ENCODE measurements around the gene SOX12.

The SOX12 gene

GRCh38 chr20:300345-300990 is 24.9 kb upstream of the SOX12 start:
- Histone ChIP-seq H2BK12ac (ENCODE audit: low read length) (no peak overlapping the region), H3K27me3 (ENCODE audit: insufficient read depth, low read length) (no peaks in the 10 kb centered on the region), H3K14ac (ENCODE audit: low read length) (no peak overlapping the region), H4K8ac (ENCODE audit: low read depth, low read length) (no peak overlapping the region), H3K4ac (ENCODE audit: low read depth, low read length) (no peak overlapping the region), H2AK5ac (ENCODE audit: low read length) (no peak overlapping the region), H3K9ac (ENCODE audit: low read length) (no peak overlapping the region), H4K91ac (ENCODE audit: low read depth, low read length) (no peak overlapping the region), H3K79me2 (ENCODE audit: control insufficient read depth, insufficient read depth, low read length, poor library complexity) (peaks cover 11% of the 10 kb centered on the region), H2BK5ac (ENCODE audit: low read depth, low read length, poor library complexity) (no peak overlapping the region), H3K4me1 (ENCODE audit: control insufficient read depth in 1 of 2, insufficient read depth in 2 of 2, low read length in 2 of 2) (peaks cover 18 to 21% of the 10 kb centered on the region in 2 experiments), H3K18ac (ENCODE audit: low read length) (no peak overlapping the region), H4K12ac (ENCODE audit: low read depth, low read length) (no peak overlapping the region), H2BK120ac (ENCODE audit: insufficient read depth, low read length, poor library complexity) (no peak overlapping the region), H3K9me3 (ENCODE audit: insufficient read depth, low read depth, low read length) (peaks cover 2% of the 10 kb centered on the region), H3K4me3 (ENCODE audit: low read depth, low read length) (no peak overlapping the region), H3K23ac (ENCODE audit: low read length) (no peak overlapping the region), H2AFZ (ENCODE audit: insufficient read depth, low read length, poor library complexity) (no peak overlapping the region), H3K79me1 (ENCODE audit: low read length) (peaks cover 11% of the 10 kb centered on the region), H3K36me3 (ENCODE audit: control insufficient read depth in 1 of 2, insufficient read depth in 2 of 2, low read length in 2 of 2) (no peaks in the 10 kb centered on the region), H3K27ac (ENCODE audit: low read depth, low read length) (no peak overlapping the region), H3K4me2 (ENCODE audit: low read length) (no peak overlapping the region)
- no CpG with 5 or more reads among the region's 10 CpGs for WGBS (ENCODE audit: extremely low coverage, insufficient coverage, insufficient read length)
- no peak for DNase-seq

DNA sequence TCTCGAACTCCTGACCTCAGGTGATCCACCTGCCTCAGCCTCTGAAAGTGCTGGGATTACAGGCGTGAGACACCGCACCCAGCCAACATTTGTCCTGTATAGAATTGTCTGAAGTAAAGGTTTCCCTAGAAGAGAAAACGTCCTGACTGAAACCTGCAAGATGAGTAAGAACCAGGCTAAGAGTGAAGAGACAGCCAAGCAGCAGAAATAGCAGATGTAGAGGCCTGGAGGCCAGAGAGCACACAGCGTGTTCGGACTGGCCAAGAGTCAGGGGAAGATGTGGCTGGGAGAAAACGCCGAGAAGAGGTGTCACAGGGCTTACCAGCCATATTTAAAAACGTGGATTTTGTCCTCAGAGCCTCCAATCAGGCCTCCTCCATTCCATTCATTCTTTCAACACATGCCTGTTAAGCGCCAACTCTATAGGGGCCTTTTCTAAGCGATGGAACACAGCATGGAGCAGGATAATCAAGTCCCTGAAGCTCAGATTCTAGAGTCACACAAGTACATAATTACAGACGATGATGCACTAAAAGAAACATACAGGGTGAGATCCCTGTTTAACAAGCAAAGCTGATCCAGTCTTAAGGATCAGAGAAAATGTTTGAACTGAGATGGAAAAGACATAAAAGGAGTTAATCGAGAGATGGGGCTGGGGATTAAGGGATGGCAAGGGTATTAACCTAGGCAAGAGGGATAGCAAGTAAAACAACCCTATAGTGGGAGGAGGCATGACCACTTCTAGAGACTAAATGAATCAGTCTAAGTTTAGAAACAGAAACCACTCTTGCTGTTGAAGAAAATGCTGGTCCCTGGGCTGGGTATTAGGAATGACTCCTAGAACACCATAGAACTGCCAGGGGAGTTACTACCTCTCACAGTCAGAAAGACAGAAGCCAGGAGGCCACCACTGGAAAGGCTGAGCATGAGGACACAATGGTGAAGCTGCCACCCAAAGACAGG is 23.2 kb upstream of the SOX12 start:
- no peak overlapping the region for H4K12ac ChIP-seq (ENCODE audit: low read depth, low read length)
- H3K27ac ChIP-seq (ENCODE audit: low read depth, low read length): no peak overlapping the region
- no peak overlapping the region for H2AK5ac ChIP-seq (ENCODE audit: low read length)
- H2BK120ac ChIP-seq (ENCODE audit: insufficient read depth, low read length, poor library complexity): no peak overlapping the region
- H3K9me3 ChIP-seq (ENCODE audit: insufficient read depth, low read depth, low read length): peaks cover 2% of the 10 kb centered on the region
- H3K14ac ChIP-seq (ENCODE audit: low read length): no peak overlapping the region
- no peak overlapping the region for H2AFZ ChIP-seq (ENCODE audit: insufficient read depth, low read length, poor library complexity)
- no peak overlapping the region for H2BK12ac ChIP-seq (ENCODE audit: low read length)
- peaks cover 9% of the 10 kb centered on the region for H3K79me1 ChIP-seq (ENCODE audit: low read length)
- H3K79me2 ChIP-seq (ENCODE audit: control insufficient read depth, insufficient read depth, low read length, poor library complexity): peaks cover 11% of the 10 kb centered on the region
- peaks cover 18 to 19% of the 10 kb centered on the region in 2 experiments for H3K4me1 ChIP-seq (ENCODE audit: control insufficient read depth in 1 of 2, insufficient read depth in 2 of 2, low read length in 2 of 2)
- no peak overlapping the region for H3K9ac ChIP-seq (ENCODE audit: low read length)
- H3K36me3 ChIP-seq (ENCODE audit: control insufficient read depth in 1 of 2, insufficient read depth in 2 of 2, low read length in 2 of 2): no peaks in the 10 kb centered on the region
- H3K23ac ChIP-seq (ENCODE audit: low read length): no peak overlapping the region
- peak; percentile 14 to 48 for DNase-seq
- no peak overlapping the region for H4K8ac ChIP-seq (ENCODE audit: low read depth, low read length)
- no peaks in the 10 kb centered on the region for H3K27me3 ChIP-seq (ENCODE audit: insufficient read depth, low read length)
- no peak overlapping the region for H3K4me3 ChIP-seq (ENCODE audit: low read depth, low read length)
- H2BK5ac ChIP-seq (ENCODE audit: low read depth, low read length, poor library complexity): no peak overlapping the region
- no peak overlapping the region for H3K4ac ChIP-seq (ENCODE audit: low read depth, low read length)
- H3K18ac ChIP-seq (ENCODE audit: low read length): no peak overlapping the region
- no peak overlapping the region for H4K91ac ChIP-seq (ENCODE audit: low read depth, low read length)
- WGBS (ENCODE audit: extremely low coverage, insufficient coverage, insufficient read length): no CpG with 5 or more reads among the region's 13 CpGs
- no peak overlapping the region for H3K4me2 ChIP-seq (ENCODE audit: low read length)

GRCh38 chr20:305745-306144 is 19.6 kb upstream of the SOX12 start:
- H3K27ac ChIP-seq (ENCODE audit: low read depth, low read length): no peak overlapping the region
- H3K79me1 ChIP-seq (ENCODE audit: low read length): peaks cover 8% of the 10 kb centered on the region

DNA sequence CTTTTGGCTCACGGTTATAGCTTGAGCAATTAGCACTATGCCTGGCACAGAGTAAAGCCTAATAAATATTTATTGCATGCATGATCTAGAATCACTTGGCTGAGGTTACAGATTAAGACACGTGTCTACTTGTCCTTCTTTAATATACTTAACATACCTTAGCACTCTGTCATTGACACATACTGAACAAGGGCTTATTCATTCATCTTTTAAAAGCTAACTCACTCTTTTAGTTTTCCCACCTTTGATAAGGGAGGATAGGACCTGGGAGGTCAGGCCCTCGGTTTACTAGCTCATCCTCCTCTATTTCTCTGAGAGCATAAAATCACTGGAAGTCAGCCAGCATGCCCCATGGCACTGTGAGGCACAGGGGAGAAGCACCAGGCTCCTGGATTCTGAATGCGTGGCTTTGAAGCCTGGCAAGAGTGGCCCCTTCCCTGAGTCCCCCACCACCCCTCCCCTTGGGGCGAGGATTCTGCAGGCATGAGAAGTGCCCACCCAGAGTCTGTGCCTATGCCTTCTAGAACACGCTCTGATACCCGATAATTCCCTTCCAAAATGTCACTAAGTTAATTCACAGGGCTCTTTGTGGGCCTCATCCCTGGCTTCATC is 16.8 kb upstream of the SOX12 start:
- Histone ChIP-seq H4K91ac (ENCODE audit: low read depth, low read length) (no peak overlapping the region), H3K14ac (ENCODE audit: low read length) (no peak overlapping the region), H3K18ac (ENCODE audit: low read length) (no peak overlapping the region), H3K4me3 (ENCODE audit: low read depth, low read length) (no peak overlapping the region), H3K27ac (ENCODE audit: low read depth, low read length) (no peak overlapping the region), H3K27me3 (ENCODE audit: insufficient read depth, low read length) (no peaks in the 10 kb centered on the region), H3K36me3 (ENCODE audit: control insufficient read depth in 1 of 2, insufficient read depth in 2 of 2, low read length in 2 of 2) (no peaks in the 10 kb centered on the region), H2BK5ac (ENCODE audit: low read depth, low read length, poor library complexity) (no peak overlapping the region), H2BK120ac (ENCODE audit: insufficient read depth, low read length, poor library complexity) (no peak overlapping the region), H3K79me1 (ENCODE audit: low read length) (peaks cover 8% of the 10 kb centered on the region), H3K79me2 (ENCODE audit: control insufficient read depth, insufficient read depth, low read length, poor library complexity) (no peaks in the 10 kb centered on the region), H3K4me2 (ENCODE audit: low read length) (no peak overlapping the region), H4K8ac (ENCODE audit: low read depth, low read length) (no peak overlapping the region), H3K23ac (ENCODE audit: low read length) (no peak overlapping the region), H2AFZ (ENCODE audit: insufficient read depth, low read length, poor library complexity) (no peak overlapping the region), H4K12ac (ENCODE audit: low read depth, low read length) (no peak overlapping the region), H2AK5ac (ENCODE audit: low read length) (no peak overlapping the region), H3K4ac (ENCODE audit: low read depth, low read length) (no peak overlapping the region), H3K9ac (ENCODE audit: low read length) (no peak overlapping the region), H3K9me3 (ENCODE audit: insufficient read depth, low read depth, low read length) (no peaks in the 10 kb centered on the region), H3K4me1 (ENCODE audit: control insufficient read depth in 1 of 2, insufficient read depth in 2 of 2, low read length in 2 of 2) (peaks cover 0 to 6% of the 10 kb centered on the region in 2 experiments), H2BK12ac (ENCODE audit: low read length) (no peak overlapping the region)
- DNase-seq: no peak
- no CpG with 5 or more reads among the region's 7 CpGs for WGBS (ENCODE audit: extremely low coverage, insufficient coverage, insufficient read length)

More at GRCh38 chr20:305745-306144, 19.6 kb upstream of the SOX12 start:
- Histone ChIP-seq H3K9me3 (ENCODE audit: insufficient read depth, low read depth, low read length) (no peaks in the 10 kb centered on the region), H3K23ac (ENCODE audit: low read length) (no peak overlapping the region), H4K8ac (ENCODE audit: low read depth, low read length) (no peak overlapping the region), H3K4me1 (ENCODE audit: control insufficient read depth in 1 of 2, insufficient read depth in 2 of 2, low read length in 2 of 2) (peaks cover 6 to 13% of the 10 kb centered on the region in 2 experiments), H3K79me2 (ENCODE audit: control insufficient read depth, insufficient read depth, low read length, poor library complexity) (no peaks in the 10 kb centered on the region), H2BK5ac (ENCODE audit: low read depth, low read length, poor library complexity) (no peak overlapping the region), H3K36me3 (ENCODE audit: control insufficient read depth in 1 of 2, insufficient read depth in 2 of 2, low read length in 2 of 2) (no peaks in the 10 kb centered on the region), H3K9ac (ENCODE audit: low read length) (no peak overlapping the region), H2BK12ac (ENCODE audit: low read length) (no peak overlapping the region), H3K18ac (ENCODE audit: low read length) (no peak overlapping the region), H4K91ac (ENCODE audit: low read depth, low read length) (no peak overlapping the region), H3K4me2 (ENCODE audit: low read length) (no peak overlapping the region), H2BK120ac (ENCODE audit: insufficient read depth, low read length, poor library complexity) (no peak overlapping the region), H3K27me3 (ENCODE audit: insufficient read depth, low read length) (no peaks in the 10 kb centered on the region), H2AFZ (ENCODE audit: insufficient read depth, low read length, poor library complexity) (no peak overlapping the region), H3K4ac (ENCODE audit: low read depth, low read length) (no peak overlapping the region), H4K12ac (ENCODE audit: low read depth, low read length) (no peak overlapping the region), H3K4me3 (ENCODE audit: low read depth, low read length) (no peak overlapping the region), H3K14ac (ENCODE audit: low read length) (no peak overlapping the region), H2AK5ac (ENCODE audit: low read length) (no peak overlapping the region)
- no peak for DNase-seq
- WGBS (ENCODE audit: extremely low coverage, insufficient coverage, insufficient read length): no CpG with 5 or more reads among the region's 11 CpGs
